ENCODE measurements around the gene RETREG1.

RETREG1 gene

GRCh38 chr5:16578474-16578883 is 38.3 kb downstream of the RETREG1 start:
- DNase-seq (ENCODE audit: low read depth): no peak
- H3K4me3 ChIP-seq (ENCODE audit: control insufficient read depth, low read depth, low read length): no peak overlapping the region
- TF ChIP-seq CTCF (IDR thresholded peaks at IDR 0.05; ENCODE audit: control insufficient read depth, insufficient read depth, low read depth, low read length, missing control alignments): no peak

GRCh38 chr5:16577677-16578076 is 39.1 kb downstream of the RETREG1 start:
- no peak for DNase-seq (ENCODE audit: low read depth)
- no peak overlapping the region for H3K4me3 ChIP-seq (ENCODE audit: control insufficient read depth, low read depth, low read length)
- no peak for TF ChIP-seq CTCF (IDR thresholded peaks at IDR 0.05; ENCODE audit: control insufficient read depth, insufficient read depth, low read depth, low read length, missing control alignments)

GRCh38 chr5:16574789-16575721 is 41.7 kb downstream of the RETREG1 start:
- TF ChIP-seq CTCF (IDR thresholded peaks at IDR 0.05; ENCODE audit: control insufficient read depth, insufficient read depth, low read depth, low read length, missing control alignments): no peak
- DNase-seq (ENCODE audit: low read depth): no peak
- H3K4me3 ChIP-seq (ENCODE audit: control insufficient read depth, low read depth, low read length): no peak overlapping the region

- no peak for TF ChIP-seq CTCF (IDR thresholded peaks at IDR 0.05; ENCODE audit: control insufficient read depth, insufficient read depth, low read depth, low read length, missing control alignments)
- DNase-seq (ENCODE audit: low read depth): no peak
- no peak overlapping the region for H3K4me3 ChIP-seq (ENCODE audit: control insufficient read depth, low read depth, low read length)
These were observed 43.4 kb downstream of the RETREG1 start for GRCh38 chr5:16573401-16573800.

- TF ChIP-seq CTCF (IDR thresholded peaks at IDR 0.05; ENCODE audit: control insufficient read depth, insufficient read depth, low read depth, low read length, missing control alignments): no peak
- H3K4me3 ChIP-seq (ENCODE audit: control insufficient read depth, low read depth, low read length): no peak overlapping the region
These were observed 44.3 kb downstream of the RETREG1 start for GRCh38 chr5:16572289-16573015.

GRCh38 chr5:16571016-16571415 is 45.8 kb downstream of the RETREG1 start:
- DNase-seq (ENCODE audit: low read depth): no peak
- H3K4me3 ChIP-seq (ENCODE audit: control insufficient read depth, low read depth, low read length): no peak overlapping the region
- TF ChIP-seq CTCF (IDR thresholded peaks at IDR 0.05; ENCODE audit: control insufficient read depth, insufficient read depth, low read depth, low read length, missing control alignments): no peak

More at GRCh38 chr5:16572289-16573015, 44.3 kb downstream of the RETREG1 start:
- DNase-seq (ENCODE audit: low read depth): no peak
